Measurements from ENCODE around the gene EPHA6.
"Not testable (repeated sequence)": the region's sequence is repeated elsewhere in the genome, so short reads cannot be mapped to it uniquely, and the experiment has no call there.

EPHA6 gene

GRCh38 chr3:97025612-97026011 is 211.2 kb downstream of the EPHA6 start:
- not testable (repeated sequence) for DNase-seq (ENCODE audit: low read depth in 2 of 2)

- no peak for DNase-seq (ENCODE audit: low read depth in 2 of 2)
These were observed 215.6 kb downstream of the EPHA6 start for GRCh38 chr3:97029972-97030371.

GRCh38 chr3:97037294-97037943 is 223.0 kb downstream of the EPHA6 start:
- DNase-seq (ENCODE audit: low read depth in 2 of 2) = no peak

GRCh38 chr3:97043411-97043810 is 229.0 kb downstream of the EPHA6 start:
- DNase-seq (ENCODE audit: low read depth in 2 of 2) = no peak

- DNase-seq (ENCODE audit: low read depth in 2 of 2) = no peak
These were observed 243.0 kb downstream of the EPHA6 start for GRCh38 chr3:97057365-97057764.

GRCh38 chr3:97059168-97059567 is 244.8 kb downstream of the EPHA6 start:
- DNase-seq (ENCODE audit: low read depth in 2 of 2) = no peak

GRCh38 chr3:97066531-97066930 is 252.1 kb downstream of the EPHA6 start:
- no peak for DNase-seq (ENCODE audit: low read depth in 2 of 2)

GRCh38 chr3:97070302-97070701 is 255.9 kb downstream of the EPHA6 start:
- DNase-seq (ENCODE audit: low read depth in 2 of 2) = no peak

GRCh38 chr3:97074546-97074945 is 260.2 kb downstream of the EPHA6 start:
- no peak for DNase-seq (ENCODE audit: low read depth in 2 of 2)

GRCh38 chr3:97076673-97077072 is 262.3 kb downstream of the EPHA6 start:
- no peak for DNase-seq (ENCODE audit: low read depth in 2 of 2)

GRCh38 chr3:97089621-97090020 is 275.2 kb downstream of the EPHA6 start:
- no peak for DNase-seq (ENCODE audit: low read depth in 2 of 2)

GRCh38 chr3:97102641-97103040 is 288.2 kb downstream of the EPHA6 start:
- DNase-seq (ENCODE audit: low read depth in 2 of 2) = no peak

GRCh38 chr3:97105989-97106651 is 291.7 kb downstream of the EPHA6 start:
- no peak for DNase-seq (ENCODE audit: low read depth in 2 of 2)

- no peak for DNase-seq (ENCODE audit: low read depth in 2 of 2)
These were observed 292.2 kb downstream of the EPHA6 start for GRCh38 chr3:97106652-97106989.

- no peak for DNase-seq (ENCODE audit: low read depth in 2 of 2)
These were observed 293.7 kb downstream of the EPHA6 start for GRCh38 chr3:97108136-97108535.

GRCh38 chr3:97111244-97111643 is 296.9 kb downstream of the EPHA6 start:
- no peak for DNase-seq (ENCODE audit: low read depth in 2 of 2)

- DNase-seq (ENCODE audit: low read depth in 2 of 2) = no peak
These were observed 307.0 kb downstream of the EPHA6 start for GRCh38 chr3:97121386-97121785.

GRCh38 chr3:97125902-97126499 is 311.6 kb downstream of the EPHA6 start:
- no peak for DNase-seq (ENCODE audit: low read depth in 2 of 2)

- no peak for DNase-seq (ENCODE audit: low read depth in 2 of 2)
These were observed 317.1 kb downstream of the EPHA6 start for GRCh38 chr3:97131476-97131875.

GRCh38 chr3:97138914-97139541 is 324.6 kb downstream of the EPHA6 start:
- no peak for DNase-seq (ENCODE audit: low read depth in 2 of 2)

GRCh38 chr3:97148931-97149330 is 334.5 kb downstream of the EPHA6 start:
- DNase-seq (ENCODE audit: low read depth in 2 of 2) = no peak

GRCh38 chr3:97161169-97161568 is 346.8 kb downstream of the EPHA6 start:
- DNase-seq (ENCODE audit: low read depth in 2 of 2) = no peak

GRCh38 chr3:97177242-97177641 is 362.8 kb downstream of the EPHA6 start:
- DNase-seq (ENCODE audit: low read depth in 2 of 2) = no peak
